Spleen (tissue), 11 donors: Measurements from ENCODE around the gene AADAT. TPM values are rescaled to one million over a fixed set of nuclear protein-coding genes. Genes with fewer than 3 reads are reported as not detected.

Source experiments
- DNase-seq: peaks from one replicate; pipeline ENCODE4 v3.0.0-alpha.2; 2020
- H3K27ac ChIP-seq, 8 donors: fragments of 200-600 bp; sonication (generic) in 7 of 8; 1 replicate in 4 of 8; 2 replicates in 4 of 8; pipeline versions ENCODE4 v1.5.0 to v1.8.0; 2016 to 2021; ENCODE audit warnings: inconsistent platforms in 4 of 8, mild to moderate bottlenecking in 4 of 8, moderate library complexity in 1 of 8
- H3K27me3 ChIP-seq, 7 donors: fragments of 200-600 bp; sonication (generic) in 6 of 7; replicated peaks in 1 of 7; 1 replicate in 4 of 7; 2 replicates in 3 of 7; pipeline versions ENCODE4 v1.5.0 to v1.8.0; 2016 to 2021; ENCODE audit warnings: inconsistent platforms in 3 of 7, mild to moderate bottlenecking in 1 of 7
- H3K36me3 ChIP-seq, 6 donors: fragments of 200-600 bp; sonication (generic) in 5 of 6; 1 replicate in 4 of 6; 2 replicates in 2 of 6; pipeline versions ENCODE4 v1.5.0 to v1.8.0; 2016 to 2021; ENCODE audit warnings: inconsistent platforms in 2 of 6
- H3K4me1 ChIP-seq, 6 donors: fragments of 200-600 bp; sonication (generic) in 5 of 6; 1 replicate in 3 of 6; 2 replicates in 3 of 6; pipeline versions ENCODE4 v1.5.0 to v1.8.0; 2016 to 2021; ENCODE audit warnings: inconsistent platforms in 3 of 6
- H3K4me3 ChIP-seq, 8 donors: fragments of 200-600 bp; sonication (generic) in 7 of 8; 1 replicate in 4 of 8; 2 replicates in 4 of 8; pipeline versions ENCODE4 v1.5.0 to v1.8.0; 2016 to 2021; ENCODE audit warnings: inconsistent platforms in 4 of 8, mild to moderate bottlenecking in 4 of 8, moderate library complexity in 2 of 8
- H3K9me3 ChIP-seq, 8 donors: fragments of 200-600 bp; sonication (generic) in 7 of 8; 1 replicate in 4 of 8; 2 replicates in 4 of 8; pipeline versions ENCODE4 v1.5.0 to v1.8.0; 2016 to 2021; ENCODE audit warnings: inconsistent platforms in 4 of 8
- CTCF ChIP-seq, 11 experiments: fragments of 200-600 bp in 7 of 11; fragments of 450-650 bp in 4 of 11; sonication (generic) in 4 of 11; IDR thresholded peaks in 8 of 11; conservative IDR thresholded peaks in 3 of 11; 1 replicate in 7 of 11; 2 replicates in 4 of 11; pipeline versions ENCODE4 v1.4.0 to v1.8.0; 2016 to 2021; ENCODE audit warnings: antibody characterized with exemption in 11 of 11, inconsistent platforms in 4 of 11, mild to moderate bottlenecking in 1 of 11
- POLR2A ChIP-seq, 3 donors: fragments of 450-650 bp; IDR thresholded peaks; one replicate each; pipeline ENCODE4 v1.5.1; 2017; ENCODE audit warnings: antibody characterized with exemption in 3 of 3, mild to moderate bottlenecking in 1 of 3
- POLR2AphosphoS5 ChIP-seq, 3 donors: sonication (generic); formaldehyde crosslinking; IDR thresholded peaks; one replicate each; pipeline ENCODE4 v1.5.1; 2017; ENCODE audit warnings: antibody characterized with exemption in 3 of 3
- WGBS, 5 donors: extraction: QIAGEN DNeasy Blood & Tissue Kit in 3 of 5; methylation state at CpG; one replicate each; pipeline versions ENCODE4 v1.1.5 to v1.1.7; 2013 to 2018; 5-methylcytosine and 5-hydroxymethylcytosine counted together
- intact Hi-C: fragments of 100-400 bp; cut with DNase I; formaldehyde crosslinking; loops from one replicate; pipeline ENCODE4 v1.15.0; 2023; ENCODE audit warnings: low total_unique reads
- polyA plus RNA-seq, 3 donors: library from polyadenylated mRNA; stranded (reverse); fragments of 200-250 nt; gene quantifications; one replicate each; pipeline ENCODE4 v1.2.1, GENCODE V29; 2013
- total RNA-seq, 7 donors: library from RNA; depleted of rRNA in 3 of 7; stranded (reverse); fragments of >200 nt in 3 of 7; fragmentation: NEBNext Ultra II Directional in 4 of 7; extraction: Animal tissue kit (Norgen Biotek cat#: 25700) in 4 of 7; gene quantifications; one replicate each; pipeline versions ENCODE4 v1.1.0 to v1.2.1, GENCODE V29; 2016 to 2021
- donor health status: healthy with polysubstance abuse.
- donor health status: DM: no; HTN: no; CAD: no; lungs with moderate emphysema.
- donor health status: DM: no; HTN: no; CAD: no.
- donor health status: Bipolar disorder and iron deficiency.
- donor health status: healthy.
- donor health status: DM: no; HTN: no; CAD: no.
- donor health status: DM: yes; HTN: yes; CAD: no.

AADAT gene
- total and polyA plus RNA-seq, 10 donors: 0.89 to 5.0 (median 1.4) TPM

DNA sequence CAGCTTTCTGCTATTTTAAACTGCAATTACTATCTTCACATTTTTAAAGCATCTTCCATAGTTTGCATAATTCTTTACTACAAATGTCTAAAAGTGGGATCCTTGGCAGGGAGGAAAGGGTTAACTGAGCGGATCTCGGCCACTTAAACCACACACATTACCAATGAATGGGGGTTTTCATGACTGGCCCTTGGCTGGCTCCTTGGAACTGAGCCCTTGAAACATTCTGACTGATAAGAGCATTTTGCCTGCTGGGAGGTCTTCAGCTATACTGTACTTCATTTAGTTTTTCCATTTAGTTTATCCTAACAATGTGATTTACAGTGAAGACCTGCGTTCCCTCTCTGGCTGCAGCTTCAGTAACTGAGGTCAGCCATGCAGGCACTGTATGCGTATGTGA lies 31.9 kb downstream of the AADAT start:
- Histone ChIP-seq H3K27me3 (no peaks in the 10 kb centered on the region), H3K4me3 (no peak overlapping the region), H3K36me3 (no peaks in the 10 kb centered on the region), H3K27ac (no peak overlapping the region), H3K4me1 (no peaks in the 10 kb centered on the region), H3K9me3 (no peaks in the 10 kb centered on the region)
- no peak for TF ChIP-seq CTCF (IDR thresholded peaks at IDR 0.05 in 8 of 11, conservative IDR thresholded peaks at IDR 0.05 in 3 of 11)
- TF ChIP-seq POLR2AphosphoS5 (IDR thresholded peaks at IDR 0.05): no peak
- no peak for TF ChIP-seq POLR2A (IDR thresholded peaks at IDR 0.05)
- intact Hi-C loops: no loop called here
- 72 to 93% (median 79%) methylated on average over 4 of the region's 4 CpGs for WGBS, 5 donors
- DNase-seq: no peak

- no peaks in the 10 kb centered on the region for H3K4me1 ChIP-seq
- no peaks in the 10 kb centered on the region for H3K36me3 ChIP-seq
- no peak overlapping the region for H3K4me3 ChIP-seq
- WGBS, 5 donors: 72 to 88% (median 83%) methylated on average over 5 of the region's 5 CpGs
- DNase-seq: no peak
- no peak overlapping the region for H3K27ac ChIP-seq
- intact Hi-C loops: no loop called here
- peaks cover 0 to 9% (median 0%) of the 10 kb centered on the region in 7 donors for H3K27me3 ChIP-seq
- no peaks in the 10 kb centered on the region for H3K9me3 ChIP-seq
- no peak for TF ChIP-seq POLR2AphosphoS5 (IDR thresholded peaks at IDR 0.05)
- TF ChIP-seq CTCF (IDR thresholded peaks at IDR 0.05 in 8 of 11, conservative IDR thresholded peaks at IDR 0.05 in 3 of 11): no peak
- no peak for TF ChIP-seq POLR2A (IDR thresholded peaks at IDR 0.05)
These were observed 36.8 kb downstream of the AADAT start for GRCh38 chr4:170052919-170053318.

DNA sequence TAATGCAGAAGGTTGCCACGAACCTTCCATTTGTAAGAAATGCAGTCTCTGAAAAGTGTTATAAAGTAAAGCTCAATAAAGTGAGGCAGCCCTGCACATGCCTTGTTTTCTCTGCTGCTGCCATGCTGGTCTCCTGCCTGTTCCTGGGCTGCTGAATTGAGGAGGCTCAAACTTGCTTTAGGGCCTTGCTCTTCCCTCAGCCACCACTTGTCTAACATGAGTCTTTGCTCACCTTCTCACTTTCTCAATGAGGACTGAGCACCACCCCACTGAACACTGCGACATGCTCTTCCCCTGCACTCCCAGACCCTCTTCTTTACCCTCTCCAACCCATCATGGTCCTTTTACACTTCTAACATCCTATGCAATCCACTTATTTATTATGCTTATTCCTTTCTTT lies 38.4 kb downstream of the AADAT start:
- H3K36me3 ChIP-seq: no peaks in the 10 kb centered on the region
- peaks cover 0 to 9% (median 0%) of the 10 kb centered on the region in 7 donors for H3K27me3 ChIP-seq
- TF ChIP-seq CTCF (IDR thresholded peaks at IDR 0.05 in 8 of 11, conservative IDR thresholded peaks at IDR 0.05 in 3 of 11) (no peak), POLR2A (IDR thresholded peaks at IDR 0.05) (no peak), POLR2AphosphoS5 (IDR thresholded peaks at IDR 0.05) (no peak)
- H3K4me3 ChIP-seq: no peak overlapping the region
- intact Hi-C loops: no loop called here
- no peak overlapping the region for H3K27ac ChIP-seq
- H3K4me1 ChIP-seq: no peaks in the 10 kb centered on the region
- 80 to 88% (median 85%) methylated on average over 2 of the region's 2 CpGs for WGBS, 5 donors
- no peak for DNase-seq
- no peaks in the 10 kb centered on the region for H3K9me3 ChIP-seq

DNA sequence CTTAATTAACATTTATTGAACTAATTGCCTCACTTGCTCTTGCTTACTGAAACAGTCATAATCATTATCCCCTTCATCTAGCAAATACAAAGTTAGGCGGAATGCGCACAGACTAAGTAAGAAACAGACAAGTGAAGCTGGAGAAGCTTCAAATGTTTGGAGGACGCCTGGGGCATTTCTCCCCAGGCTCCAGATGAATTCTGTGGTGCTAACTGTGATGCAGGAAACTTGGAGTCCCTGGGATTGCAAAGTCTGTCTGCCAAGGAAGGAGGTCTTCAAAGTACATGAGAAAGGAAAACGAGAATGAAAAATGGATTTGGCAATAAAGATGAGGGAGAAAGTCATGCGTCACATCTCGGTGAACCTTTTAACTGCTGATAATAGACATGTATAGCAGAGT lies 40.0 kb downstream of the AADAT start:
- Histone ChIP-seq H3K9me3 (no peaks in the 10 kb centered on the region), H3K4me3 (no peak overlapping the region), H3K4me1 (no peaks in the 10 kb centered on the region), H3K27ac (no peak overlapping the region), H3K27me3 (peaks cover 0 to 9% (median 0%) of the 10 kb centered on the region in 7 donors), H3K36me3 (no peaks in the 10 kb centered on the region)
- intact Hi-C loops: loop anchor here (5.0 kb wide), 1 partner anchor 237 kb away; no protein-coding TSS in a partner anchor
- no peak for DNase-seq
- 77 to 87% (median 81%) methylated on average over 6 of the region's 6 CpGs for WGBS, 5 donors
- TF ChIP-seq POLR2AphosphoS5 (IDR thresholded peaks at IDR 0.05) (no peak), POLR2A (IDR thresholded peaks at IDR 0.05) (no peak), CTCF (IDR thresholded peaks at IDR 0.05 in 8 of 11, conservative IDR thresholded peaks at IDR 0.05 in 3 of 11) (no peak)
